ENCODE data around the gene ENPP7.

Gene ENPP7

GRCh38 chr17:79732804-79733691 lies 2.3 kb downstream of the ENPP7 start:
- peak overlapping the region; percentile 69; the same call in 1 of the 2 replicates for H3K4me3 ChIP-seq (ENCODE audit: low read length)
- no peak for TF ChIP-seq ZNF274 (IDR thresholded peaks at IDR 0.05; ENCODE audit: low read depth, low read length)

GRCh38 chr17:79733692-79734070 lies 2.9 kb downstream of the ENPP7 start:
- H3K4me3 ChIP-seq (ENCODE audit: low read length), result no peak overlapping the region
- TF ChIP-seq ZNF274 (IDR thresholded peaks at IDR 0.05; ENCODE audit: low read depth, low read length), result no peak

- no peak overlapping the region for H3K4me3 ChIP-seq (ENCODE audit: low read length)
- no peak for TF ChIP-seq ZNF274 (IDR thresholded peaks at IDR 0.05; ENCODE audit: low read depth, low read length)
These were observed 4.4 kb downstream of the ENPP7 start for GRCh38 chr17:79735096-79735495.

GRCh38 chr17:79737046-79737921 lies 6.5 kb downstream of the ENPP7 start:
- no peak for TF ChIP-seq ZNF274 (IDR thresholded peaks at IDR 0.05; ENCODE audit: low read depth, low read length)
- H3K4me3 ChIP-seq (ENCODE audit: low read length), result no peak overlapping the region

GRCh38 chr17:79737922-79738578 lies 7.3 kb downstream of the ENPP7 start:
- no peak overlapping the region for H3K4me3 ChIP-seq (ENCODE audit: low read length)
- TF ChIP-seq ZNF274 (IDR thresholded peaks at IDR 0.05; ENCODE audit: low read depth, low read length), result no peak

GRCh38 chr17:79738643-79739042 lies 7.9 kb downstream of the ENPP7 start:
- no peak overlapping the region for H3K4me3 ChIP-seq (ENCODE audit: low read length)
- no peak for TF ChIP-seq ZNF274 (IDR thresholded peaks at IDR 0.05; ENCODE audit: low read depth, low read length)

GRCh38 chr17:79739148-79740062 lies 8.7 kb downstream of the ENPP7 start:
- H3K4me3 ChIP-seq (ENCODE audit: low read length), result no peak overlapping the region
- no peak for TF ChIP-seq ZNF274 (IDR thresholded peaks at IDR 0.05; ENCODE audit: low read depth, low read length)

- TF ChIP-seq ZNF274 (IDR thresholded peaks at IDR 0.05; ENCODE audit: low read depth, low read length), result no peak
- no peak overlapping the region for H3K4me3 ChIP-seq (ENCODE audit: low read length)
These were observed 9.7 kb downstream of the ENPP7 start for GRCh38 chr17:79740413-79740812.

GRCh38 chr17:79741401-79741750 lies 10.6 kb downstream of the ENPP7 start:
- no peak overlapping the region for H3K4me3 ChIP-seq (ENCODE audit: low read length)
- no peak for TF ChIP-seq ZNF274 (IDR thresholded peaks at IDR 0.05; ENCODE audit: low read depth, low read length)

- no peak for TF ChIP-seq ZNF274 (IDR thresholded peaks at IDR 0.05; ENCODE audit: low read depth, low read length)
- H3K4me3 ChIP-seq (ENCODE audit: low read length), result no peak overlapping the region
These were observed 11.2 kb downstream of the ENPP7 start for GRCh38 chr17:79741751-79742588.

GRCh38 chr17:79742589-79742918 lies 11.8 kb downstream of the ENPP7 start:
- H3K4me3 ChIP-seq (ENCODE audit: low read length), result no peak overlapping the region
- TF ChIP-seq ZNF274 (IDR thresholded peaks at IDR 0.05; ENCODE audit: low read depth, low read length), result no peak

- no peak for TF ChIP-seq ZNF274 (IDR thresholded peaks at IDR 0.05; ENCODE audit: low read depth, low read length)
- H3K4me3 ChIP-seq (ENCODE audit: low read length), result no peak overlapping the region
These were observed 12.3 kb downstream of the ENPP7 start for GRCh38 chr17:79742951-79743476.
